ENCODE data around the gene LRP8. TPM values are rescaled to one million over a fixed set of nuclear protein-coding genes. Genes with fewer than 3 reads are reported as not detected.

LRP8 gene
- total RNA-seq, 1 experiment from 2014 or later = 8.0 TPM

GRCh38 chr1:53342735-53343470, 15.0 kb upstream of the LRP8 start:
- in situ Hi-C loops (cut with HindIII; ENCODE audit: low sequenced_read_pairs) = no loop called here
- no peak for DNase-seq (ENCODE audit: low spot score)

- no peak for DNase-seq (ENCODE audit: low spot score)
- in situ Hi-C loops (cut with HindIII; ENCODE audit: low sequenced_read_pairs) = no loop called here
Observed at GRCh38 chr1:53341961-53342707, 14.3 kb upstream of the LRP8 start.

- no peak for DNase-seq (ENCODE audit: low spot score)
- in situ Hi-C loops (cut with HindIII; ENCODE audit: low sequenced_read_pairs) = no loop called here
Observed at GRCh38 chr1:53341521-53341895, 13.6 kb upstream of the LRP8 start.

DNA sequence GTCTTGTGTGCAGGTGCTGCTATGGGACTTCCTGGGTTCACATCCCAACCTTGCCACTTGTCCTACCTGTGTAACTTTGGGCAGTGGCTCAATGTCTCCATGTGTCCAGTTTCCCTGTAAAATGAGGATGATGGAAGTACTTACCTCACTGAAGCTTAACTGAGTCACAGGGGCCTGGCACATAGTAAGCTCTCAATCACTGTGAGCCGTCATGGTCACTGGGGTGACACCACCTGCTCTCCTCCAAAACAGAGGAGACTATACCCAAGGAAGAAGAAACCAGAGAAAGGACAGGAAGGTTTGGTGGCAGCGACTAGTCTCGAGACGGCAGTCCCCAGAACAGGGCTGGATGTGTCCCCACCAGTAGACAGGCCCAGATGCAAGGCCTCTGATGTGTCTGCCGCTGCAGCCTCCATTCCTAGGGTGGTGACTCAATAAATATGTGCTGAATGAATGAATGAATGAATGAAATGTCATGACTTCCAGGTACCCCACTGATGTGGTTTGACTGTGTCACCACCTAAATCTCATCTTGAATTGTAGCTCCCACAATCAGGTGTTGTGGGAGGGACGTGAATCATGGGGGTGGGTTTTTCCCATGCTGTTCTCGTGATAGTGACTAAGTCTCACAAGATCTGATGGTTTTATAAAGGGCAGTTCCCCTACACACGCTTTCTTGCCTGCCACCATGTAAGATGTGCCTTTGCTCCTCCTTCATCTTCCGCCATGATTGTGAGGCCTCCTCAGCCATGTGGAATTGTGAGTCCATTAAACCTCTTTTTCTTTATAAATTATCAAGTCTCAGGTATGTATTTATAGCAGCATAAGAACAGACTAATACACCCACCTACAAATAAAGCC, 13.0 kb upstream of the LRP8 start:
- DNase-seq (ENCODE audit: low spot score) = no peak
- in situ Hi-C loops (cut with HindIII; ENCODE audit: low sequenced_read_pairs) = no loop called here

- in situ Hi-C loops (cut with HindIII; ENCODE audit: low sequenced_read_pairs) = no loop called here
- DNase-seq (ENCODE audit: low spot score) = no peak
Observed at GRCh38 chr1:53339736-53340635, 12.1 kb upstream of the LRP8 start.

GRCh38 chr1:53338423-53338822, 10.6 kb upstream of the LRP8 start:
- DNase-seq (ENCODE audit: low spot score) = no peak
- in situ Hi-C loops (cut with HindIII; ENCODE audit: low sequenced_read_pairs) = no loop called here

GRCh38 chr1:53337499-53337898, 9.6 kb upstream of the LRP8 start:
- in situ Hi-C loops (cut with HindIII; ENCODE audit: low sequenced_read_pairs) = no loop called here
- DNase-seq (ENCODE audit: low spot score) = no peak

- no peak for DNase-seq (ENCODE audit: low spot score)
- in situ Hi-C loops (cut with HindIII; ENCODE audit: low sequenced_read_pairs) = no loop called here
Observed at GRCh38 chr1:53336146-53336545, 8.3 kb upstream of the LRP8 start.

DNA sequence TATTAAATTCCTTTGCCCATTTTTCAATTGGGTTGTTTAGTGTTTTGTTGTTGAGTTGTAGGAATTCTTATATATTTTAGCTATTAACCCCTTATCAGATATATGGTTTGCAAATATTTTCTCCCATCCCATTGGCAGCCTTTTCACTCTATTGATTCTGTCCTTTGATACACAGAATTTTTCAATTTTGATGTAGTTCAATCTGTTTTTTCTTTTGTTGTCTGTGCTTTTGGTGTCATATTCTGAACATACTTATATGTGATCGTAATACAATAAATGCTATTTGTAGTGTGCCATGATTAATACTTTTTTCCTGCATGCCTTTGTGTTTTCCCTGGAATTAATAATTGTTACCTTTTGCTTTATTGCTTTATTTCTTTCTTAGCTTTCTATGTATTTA, 7.8 kb upstream of the LRP8 start:
- DNase-seq (ENCODE audit: low spot score) = no peak
- in situ Hi-C loops (cut with HindIII; ENCODE audit: low sequenced_read_pairs) = no loop called here

GRCh38 chr1:53334781-53335180, 6.9 kb upstream of the LRP8 start:
- DNase-seq (ENCODE audit: low spot score) = no peak
- in situ Hi-C loops (cut with HindIII; ENCODE audit: low sequenced_read_pairs) = no loop called here

- in situ Hi-C loops (cut with HindIII; ENCODE audit: low sequenced_read_pairs) = no loop called here
- DNase-seq (ENCODE audit: low spot score) = no peak
Observed at GRCh38 chr1:53334312-53334711, 6.4 kb upstream of the LRP8 start.

DNA sequence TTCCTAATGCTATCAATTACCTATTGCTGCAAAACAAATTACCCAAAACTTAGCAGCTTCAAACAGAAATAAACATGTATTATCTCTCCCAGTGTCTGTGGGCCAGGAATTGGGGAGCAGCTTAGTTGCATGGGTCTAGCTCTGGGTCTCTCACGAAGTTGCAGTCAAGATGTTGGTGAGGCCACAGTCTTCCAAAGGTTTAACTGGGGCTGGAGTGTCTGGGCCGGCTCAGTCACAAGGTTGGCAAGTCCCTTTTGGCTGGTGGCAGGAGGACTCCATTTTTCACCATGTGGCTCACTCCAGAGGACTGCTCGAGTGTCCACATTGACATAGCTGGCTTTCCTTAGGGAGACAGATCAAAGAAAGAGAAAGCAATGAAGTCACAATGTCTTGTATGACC, 5.0 kb upstream of the LRP8 start:
- DNase-seq (ENCODE audit: low spot score) = no peak
- in situ Hi-C loops (cut with HindIII; ENCODE audit: low sequenced_read_pairs) = no loop called here

- in situ Hi-C loops (cut with HindIII; ENCODE audit: low sequenced_read_pairs) = no loop called here
- no peak for DNase-seq (ENCODE audit: low spot score)
Observed at GRCh38 chr1:53332186-53332564, 4.3 kb upstream of the LRP8 start.

- in situ Hi-C loops (cut with HindIII; ENCODE audit: low sequenced_read_pairs) = no loop called here
- no peak for DNase-seq (ENCODE audit: low spot score)
Observed at GRCh38 chr1:53331446-53332185, 3.7 kb upstream of the LRP8 start.

DNA sequence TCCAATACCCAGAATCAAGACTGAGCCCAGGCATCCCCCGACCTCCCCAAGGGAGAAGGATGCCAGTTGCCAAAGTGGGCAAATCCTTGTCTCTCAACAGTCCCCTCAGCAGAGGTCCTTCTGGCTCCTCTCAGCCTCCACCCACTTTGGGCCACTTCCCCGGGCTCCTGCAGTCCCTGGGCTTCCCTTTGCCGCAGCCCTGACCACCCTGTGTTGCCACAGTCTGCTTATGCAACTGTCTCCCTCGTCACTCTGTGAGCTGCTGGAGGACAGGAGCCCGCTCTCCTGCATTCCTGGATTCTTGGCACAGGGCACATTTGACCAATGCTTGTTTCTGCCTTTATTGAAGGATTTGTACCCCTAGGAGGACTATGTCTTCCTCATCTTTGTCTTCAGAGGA, 2.9 kb upstream of the LRP8 start:
- in situ Hi-C loops (cut with HindIII; ENCODE audit: low sequenced_read_pairs) = no loop called here
- no peak for DNase-seq (ENCODE audit: low spot score)

- in situ Hi-C loops (cut with HindIII; ENCODE audit: low sequenced_read_pairs) = no loop called here
- no peak for DNase-seq (ENCODE audit: low spot score)
Observed at GRCh38 chr1:53328541-53329499, 950 bp upstream of the LRP8 start.

DNA sequence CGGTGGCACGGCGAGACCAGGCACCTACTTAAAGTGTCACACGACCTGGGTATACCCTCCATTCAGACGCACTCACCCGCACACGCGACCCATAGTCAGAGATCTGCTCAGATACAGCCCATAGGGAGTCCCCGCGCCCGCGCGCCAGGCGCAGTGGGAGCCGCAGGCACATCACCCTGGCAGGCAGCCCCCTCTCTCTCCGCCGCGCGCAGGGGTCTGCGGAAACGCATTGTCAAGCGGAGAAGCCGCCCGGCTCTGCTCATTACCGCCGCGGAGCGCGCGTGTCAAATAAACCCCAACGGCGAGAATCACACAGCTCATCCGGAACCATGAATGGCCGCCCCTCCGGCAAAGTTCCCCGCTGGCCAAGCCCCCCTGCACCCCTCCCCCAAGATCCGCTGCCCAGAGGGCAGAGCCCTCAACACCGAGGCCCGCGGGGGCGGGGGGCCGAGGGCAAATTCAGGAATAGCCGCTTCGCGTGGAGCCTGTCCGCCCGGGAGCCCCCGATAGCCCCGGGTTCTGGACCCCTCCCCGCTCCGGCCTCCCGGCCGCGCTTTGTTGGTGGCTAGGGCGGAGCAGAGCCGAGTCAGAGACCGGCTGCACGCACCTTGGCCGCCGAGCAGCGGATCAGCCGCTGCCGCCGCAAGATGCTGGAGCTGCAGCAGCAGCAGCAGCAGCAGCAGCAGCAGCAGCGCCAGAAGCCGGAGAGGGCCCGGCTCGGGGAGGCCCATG, 522 bp downstream of the LRP8 start:
- DNase-seq (ENCODE audit: low spot score) = no peak
- in situ Hi-C loops (cut with HindIII; ENCODE audit: low sequenced_read_pairs) = no loop called here
